GM19438 (cell line): ENCODE measurements around the gene POMT1.
"Not testable (repeated sequence)": the region's sequence is repeated elsewhere in the genome, so short reads cannot be mapped to it uniquely, and the experiment has no call there.

Source experiments
- ATAC-seq: cut with Tn5 transposase; IDR thresholded peaks from one replicate; pipeline ENCODE4 v1.9.1; 2021; ENCODE audit warnings: low read depth; ENCODE audit not compliant: unreplicated experiment

The POMT1 gene

GRCh38 chr9:131495785-131496184, 6.9 kb upstream of the POMT1 start:
- ATAC-seq = no peak

GRCh38 chr9:131496844-131497405, 5.8 kb upstream of the POMT1 start:
- ATAC-seq = no peak

GRCh38 chr9:131499254-131499767, 3.4 kb upstream of the POMT1 start:
- no peak for ATAC-seq

DNA sequence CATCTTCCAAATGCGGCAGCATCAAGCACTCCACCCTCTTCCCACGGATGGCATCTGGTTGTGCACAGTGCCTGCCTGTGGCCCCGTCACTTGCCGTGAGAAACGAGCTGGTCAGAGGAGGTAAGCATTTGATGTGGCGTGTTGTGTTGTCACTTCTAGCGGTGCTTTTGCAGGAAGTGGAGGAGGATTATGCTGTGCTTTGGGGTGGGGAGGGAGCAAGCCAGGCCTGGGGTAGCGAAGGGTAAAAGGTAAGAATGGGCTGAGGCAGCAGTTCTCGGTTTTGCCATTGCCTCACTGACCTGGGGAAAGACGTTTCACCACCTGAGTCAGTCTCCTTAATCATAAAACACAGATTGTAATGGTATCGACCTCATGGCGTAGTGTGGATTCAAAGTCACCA, 2.3 kb upstream of the POMT1 start:
- ATAC-seq = no peak

- no peak for ATAC-seq
Observed at GRCh38 chr9:131500939-131501541, 1.7 kb upstream of the POMT1 start.

GRCh38 chr9:131503626-131504465, 1.1 kb downstream of the POMT1 start:
- ATAC-seq = no peak

DNA sequence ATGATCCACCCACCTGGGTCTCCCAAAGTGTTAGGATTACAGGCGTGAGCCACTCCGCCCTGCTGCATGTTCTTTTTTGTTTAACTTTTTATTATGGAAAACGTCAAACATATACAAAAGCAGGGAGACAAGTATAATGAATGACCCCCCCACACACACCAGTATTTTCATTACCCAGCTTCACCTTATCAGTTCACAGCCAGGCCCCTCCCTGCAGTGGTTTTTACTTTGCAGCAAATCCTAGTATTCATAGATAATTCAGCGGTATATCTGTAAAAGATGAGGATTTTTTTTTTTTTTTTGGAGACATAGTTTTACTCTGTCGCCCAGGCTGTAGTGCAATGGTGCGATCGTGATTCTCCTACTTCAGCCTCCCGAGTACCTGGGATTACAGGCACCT, 2.3 kb downstream of the POMT1 start:
- no peak for ATAC-seq

DNA sequence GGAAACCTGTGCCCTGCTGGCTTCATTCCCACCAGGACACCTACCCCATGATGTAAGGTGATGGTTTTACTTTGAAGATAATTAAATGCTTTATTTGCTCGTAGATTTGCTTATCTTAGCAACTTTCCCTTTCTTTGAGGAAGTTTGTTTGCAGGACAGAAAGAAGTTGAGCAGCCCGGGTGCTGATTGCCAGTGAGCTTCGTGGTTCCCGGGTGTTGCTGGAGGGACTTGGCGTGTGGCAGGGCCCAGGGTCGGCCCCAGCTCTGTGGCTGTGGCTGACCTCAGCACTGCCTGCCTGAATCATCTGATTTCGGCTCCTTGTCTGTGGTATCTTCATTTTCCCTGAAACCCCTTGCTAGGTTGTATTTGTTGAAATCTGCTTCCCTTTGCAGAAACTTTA, 8.7 kb downstream of the POMT1 start:
- ATAC-seq = no peak

GRCh38 chr9:131511880-131512279, 9.2 kb downstream of the POMT1 start:
- ATAC-seq = no peak

DNA sequence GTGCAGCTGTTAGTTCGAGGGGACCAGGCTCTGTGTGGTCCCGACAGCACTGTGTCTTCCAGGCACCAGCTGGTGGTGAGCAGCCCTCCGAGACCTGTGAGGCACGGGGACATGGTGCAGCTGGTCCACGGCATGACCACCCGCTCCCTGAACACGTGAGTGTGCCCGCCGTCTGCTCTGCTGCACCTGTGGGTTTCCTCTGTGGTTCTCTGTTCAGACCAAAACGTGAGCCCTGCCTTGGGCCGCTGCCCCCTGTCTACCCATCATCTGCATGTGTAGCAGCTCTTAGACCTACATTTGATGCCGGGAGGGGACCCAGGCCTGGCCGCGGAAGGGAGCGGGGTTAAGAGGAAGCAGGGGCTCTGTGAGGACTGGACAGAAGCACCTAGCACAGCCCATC, 10.5 kb downstream of the POMT1 start:
- no peak for ATAC-seq

GRCh38 chr9:131515559-131516031, 12.9 kb downstream of the POMT1 start:
- not testable (repeated sequence) for ATAC-seq

DNA sequence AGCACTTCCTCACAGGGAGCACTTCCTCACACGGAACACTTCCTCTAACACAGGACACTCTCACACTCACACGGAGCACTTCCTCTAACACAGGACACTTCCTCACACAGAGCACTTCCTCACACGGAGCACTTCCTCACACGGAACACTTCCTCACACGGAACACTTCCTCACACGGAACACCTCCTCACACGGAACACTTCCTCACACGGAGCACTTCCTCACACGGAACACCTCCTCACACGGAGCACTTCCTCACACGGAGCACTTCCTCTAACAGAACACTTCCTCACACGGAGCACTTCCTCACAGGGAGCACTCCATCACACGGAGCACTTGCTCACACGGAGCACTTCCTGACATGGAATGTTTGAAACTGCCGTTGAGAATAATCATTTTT, 13.4 kb downstream of the POMT1 start:
- no peak for ATAC-seq

DNA sequence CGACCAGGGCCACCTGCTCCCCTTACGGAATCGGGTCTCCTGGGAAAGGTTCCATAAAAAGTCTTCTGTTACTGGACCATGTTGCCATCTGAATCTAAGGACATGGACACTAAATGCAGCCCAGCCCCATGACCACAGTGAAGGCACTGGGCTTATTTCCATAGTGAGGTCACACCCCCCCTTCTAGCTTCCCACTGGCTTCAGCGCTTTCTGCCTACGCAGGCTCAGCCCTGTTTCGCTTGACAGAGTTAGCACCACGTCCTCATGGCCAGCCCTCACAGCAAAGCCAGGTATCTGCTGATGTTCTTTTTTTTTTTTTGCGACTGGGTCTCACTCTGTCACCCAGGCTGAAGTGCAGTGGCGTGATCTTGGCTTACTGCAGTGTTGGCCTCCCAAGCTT, 14.2 kb downstream of the POMT1 start:
- no peak for ATAC-seq

- no peak for ATAC-seq
Observed at GRCh38 chr9:131517761-131518190, 15.1 kb downstream of the POMT1 start.

GRCh38 chr9:131518553-131518952, 15.8 kb downstream of the POMT1 start:
- ATAC-seq = no peak

DNA sequence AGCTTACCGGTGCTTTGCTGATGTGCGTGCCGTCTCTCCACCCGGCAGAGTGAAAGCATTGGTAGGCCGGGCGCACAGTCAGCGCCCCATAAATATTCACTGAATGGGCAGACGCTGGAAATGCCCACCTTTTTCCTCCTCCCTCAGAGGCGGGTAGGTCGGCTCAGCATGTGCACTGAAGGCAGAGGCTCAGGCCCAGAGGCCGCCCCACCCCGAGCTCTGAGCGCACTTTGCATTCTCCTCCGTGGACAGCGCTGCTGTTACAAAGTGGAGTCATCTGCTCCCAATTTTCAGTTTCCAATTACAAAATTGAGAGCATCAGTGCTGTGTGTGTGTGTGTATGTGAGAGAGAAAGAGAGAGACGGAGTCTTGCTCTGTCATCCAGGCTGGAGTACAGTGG, 17.8 kb downstream of the POMT1 start:
- no peak for ATAC-seq

DNA sequence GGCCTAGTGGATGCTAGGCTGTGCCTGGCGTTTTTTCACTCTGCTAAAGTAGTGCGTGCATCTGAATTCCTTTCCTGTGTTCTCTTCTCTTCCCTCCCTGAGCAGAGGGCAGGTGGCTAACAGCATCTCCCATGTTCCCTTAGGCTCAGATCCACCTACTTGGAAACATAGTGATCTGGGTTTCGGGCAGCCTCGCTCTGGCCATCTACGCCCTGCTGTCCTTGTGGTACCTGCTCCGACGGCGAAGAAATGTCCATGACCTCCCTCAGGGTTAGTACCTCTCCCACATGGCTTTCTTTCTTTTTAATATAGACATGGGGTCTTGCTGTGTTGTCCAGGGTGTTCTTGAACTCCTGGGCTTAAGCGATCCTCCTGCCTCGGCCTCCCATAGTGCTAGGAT, 18.5 kb downstream of the POMT1 start:
- no peak for ATAC-seq

- ATAC-seq = no peak
Observed at GRCh38 chr9:131521822-131522221, 19.1 kb downstream of the POMT1 start.

DNA sequence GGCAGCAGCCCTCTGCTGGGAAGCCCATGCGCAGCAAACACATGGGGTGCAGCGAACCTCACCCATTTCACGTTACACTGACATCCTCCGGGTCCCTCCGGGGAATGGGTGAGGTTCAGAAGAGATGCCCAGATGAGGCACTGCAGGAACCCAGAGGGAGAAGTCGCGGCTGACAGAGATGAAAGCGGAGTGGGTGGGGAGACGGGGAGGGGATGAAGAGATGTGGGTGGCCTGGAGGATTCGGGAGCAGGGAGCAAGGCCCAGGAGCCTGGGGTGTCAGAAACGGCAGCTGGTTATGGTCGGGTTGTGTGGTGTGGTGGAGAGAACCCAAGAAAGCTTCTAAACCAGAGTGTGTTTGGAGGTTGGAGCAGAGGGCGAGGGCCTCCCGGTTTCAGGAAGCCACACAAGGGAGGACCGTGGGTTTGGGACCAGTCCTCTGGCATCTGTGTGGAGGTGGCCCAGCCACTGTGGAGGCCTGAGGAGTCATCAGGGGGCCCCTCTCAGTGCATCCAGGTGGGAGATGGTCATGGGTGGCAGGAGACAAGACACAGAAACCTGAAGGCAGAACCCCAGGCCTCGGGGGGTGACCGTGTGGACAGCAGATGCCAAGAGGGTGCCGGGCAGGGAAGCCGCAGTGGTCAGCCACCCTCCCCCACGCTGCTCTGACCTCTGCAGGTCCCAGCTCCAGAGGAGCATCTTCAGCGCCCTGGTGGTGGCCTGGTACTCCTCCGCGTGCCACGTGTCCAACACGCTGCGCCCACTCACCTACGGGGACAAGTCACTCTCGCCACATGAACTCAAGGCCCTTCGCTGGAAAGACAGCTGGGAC, 19.8 kb downstream of the POMT1 start:
- no peak for ATAC-seq

- ATAC-seq = no peak
Observed at GRCh38 chr9:131523086-131523388, 20.3 kb downstream of the POMT1 start.
